Measurements from ENCODE around the gene GNAS-AS1.

GNAS-AS1 gene

DNA sequence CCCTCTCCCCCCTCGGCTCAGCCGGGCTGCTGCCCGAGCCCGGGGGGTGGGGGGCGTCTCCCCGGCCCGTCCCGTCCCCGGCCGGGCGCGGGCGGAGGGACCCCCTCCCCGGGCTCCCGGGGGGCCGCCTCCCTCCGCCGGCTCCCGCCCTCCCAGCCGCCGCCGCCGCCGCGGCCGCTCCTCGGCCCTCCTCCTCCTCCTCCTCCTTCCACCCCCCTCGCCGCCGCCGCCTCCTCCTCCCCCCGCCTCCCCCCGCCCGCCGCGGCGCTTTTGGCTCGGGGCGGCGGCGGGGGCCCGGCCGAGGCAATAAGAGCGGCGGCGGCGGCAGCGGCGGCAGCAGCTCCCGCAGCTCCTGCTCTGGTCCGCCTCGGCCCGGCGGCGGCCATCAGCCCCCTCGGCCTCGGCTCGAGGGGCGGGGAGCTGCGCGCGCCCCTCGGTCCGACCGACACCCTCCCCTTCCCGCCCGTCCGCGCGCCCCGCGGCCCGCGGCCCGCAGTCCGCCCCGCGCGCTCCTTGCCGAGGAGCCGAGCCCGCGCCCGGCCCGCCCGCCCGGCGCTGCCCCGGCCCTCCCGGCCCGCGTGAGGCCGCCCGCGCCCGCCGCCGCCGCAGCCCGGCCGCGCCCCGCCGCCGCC is 40.5 kb upstream of the GNAS-AS1 start:
- TF ChIP-seq CTCF (conservative IDR thresholded peaks at IDR 0.05; ENCODE audit: low read depth, low read length), result no peak
- peak overlapping the region; percentile 81 for H3K4me3 ChIP-seq (ENCODE audit: low read depth, low read length)

GRCh38 chr20:58890518-58891085 is 39.9 kb upstream of the GNAS-AS1 start:
- TF ChIP-seq CTCF (conservative IDR thresholded peaks at IDR 0.05; ENCODE audit: low read depth, low read length), result no peak
- DNase-seq (ENCODE audit: low read depth), result peak; percentile 84
- peak overlapping the region; percentile 81 for H3K4me3 ChIP-seq (ENCODE audit: low read depth, low read length)

More for the DNA sequence above, 40.5 kb upstream of the GNAS-AS1 start:
- DNase-seq (ENCODE audit: low read depth), result peak; percentile 70

GRCh38 chr20:58889798-58890517 is 39.3 kb upstream of the GNAS-AS1 start:
- H3K4me3 ChIP-seq (ENCODE audit: low read depth, low read length), result peak overlapping the region; percentile 81
- no peak for TF ChIP-seq CTCF (conservative IDR thresholded peaks at IDR 0.05; ENCODE audit: low read depth, low read length)
- DNase-seq (ENCODE audit: low read depth), result no peak

DNA sequence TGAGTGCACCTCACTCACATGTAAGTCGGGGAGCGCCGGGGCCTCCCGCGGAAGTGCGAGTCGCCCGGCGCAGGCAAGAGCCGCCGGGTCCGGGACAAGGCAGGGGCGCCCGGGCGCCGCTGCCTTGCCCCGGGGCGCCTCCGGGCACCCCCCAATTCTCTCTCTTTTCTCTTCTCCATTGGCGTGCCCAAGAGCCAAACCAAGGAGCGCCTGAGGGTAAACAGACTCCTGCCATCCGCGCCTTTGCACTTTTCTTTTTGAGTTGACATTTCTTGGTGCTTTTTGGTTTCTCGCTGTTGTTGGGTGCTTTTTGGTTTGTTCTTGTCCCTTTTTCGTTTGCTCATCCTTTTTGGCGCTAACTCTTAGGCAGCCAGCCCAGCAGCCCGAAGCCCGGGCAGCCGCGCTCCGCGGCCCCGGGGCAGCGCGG is 38.6 kb upstream of the GNAS-AS1 start:
- DNase-seq (ENCODE audit: low read depth), result no peak
- H3K4me3 ChIP-seq (ENCODE audit: low read depth, low read length), result peak overlapping the region; percentile 81

GRCh38 chr20:58888521-58889333 is 38.0 kb upstream of the GNAS-AS1 start:
- no peak for TF ChIP-seq CTCF (conservative IDR thresholded peaks at IDR 0.05; ENCODE audit: low read depth, low read length)
- peak; percentile 71 for DNase-seq (ENCODE audit: low read depth)
- peak overlapping the region; percentile 81 for H3K4me3 ChIP-seq (ENCODE audit: low read depth, low read length)

More for the DNA sequence above, 38.6 kb upstream of the GNAS-AS1 start:
- TF ChIP-seq CTCF (conservative IDR thresholded peaks at IDR 0.05; ENCODE audit: low read depth, low read length), result no peak

DNA sequence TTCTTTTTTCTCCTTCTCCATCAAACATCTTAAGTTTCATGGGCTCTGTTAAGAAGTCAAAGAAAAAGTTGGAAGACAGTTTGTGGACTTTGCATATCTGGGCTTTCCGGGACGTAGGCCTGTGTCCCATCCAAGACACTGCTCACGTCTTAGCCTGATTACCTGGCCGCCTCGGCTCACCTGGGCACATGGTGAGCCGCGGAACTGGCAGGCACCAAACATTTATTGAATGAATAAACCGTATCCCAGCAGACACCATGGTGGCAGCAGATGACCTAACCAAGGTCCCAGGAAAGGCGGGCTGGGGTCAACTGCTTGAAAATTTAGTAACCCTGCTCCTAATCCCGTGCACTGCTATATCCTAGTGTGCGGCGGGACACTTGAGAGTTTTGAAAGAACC is 37.4 kb upstream of the GNAS-AS1 start:
- no peak for TF ChIP-seq CTCF (conservative IDR thresholded peaks at IDR 0.05; ENCODE audit: low read depth, low read length)
- no peak for DNase-seq (ENCODE audit: low read depth)
- H3K4me3 ChIP-seq (ENCODE audit: low read depth, low read length), result peak overlapping the region; percentile 81
